HEK293 (cell line): ENCODE data around the gene LMBR1.
A peak's percentile ranks its signal among the peaks of the same experiment; 100 is the strongest.

Experiments
- CTCF ChIA-PET: fragments of 350-600 bp; formaldehyde crosslinking; extraction: SDS; loops from one replicate; lab custom pipeline; 2021; ENCODE audit warnings: antibody characterized with exemption; lab: Yijun Ruan, JAX
- POLR2A ChIA-PET: fragments of 300-600 bp; formaldehyde crosslinking; extraction: SDS; loops from one replicate; lab custom pipeline; 2020; ENCODE audit warnings: antibody characterized with exemption, inconsistent platforms; lab: Yijun Ruan, JAX
- H3K27ac ChIP-seq: fragments of 200-500 bp; sonication (Bioruptor generic); 2 replicates; pipeline ENCODE4 v1.5.1; 2014; ENCODE audit warnings: low read depth, low read length, control low read depth, inconsistent platforms; ENCODE audit errors: extremely low read depth
- H3K36me3 ChIP-seq, 2 experiments: fragments of 200-500 bp in 1 of 2; sonication (Bioruptor generic) in 1 of 2; 1 replicate in 1 of 2; 2 replicates in 1 of 2; pipeline ENCODE4 v1.5.1; 2014 to 2017; ENCODE audit warnings: inconsistent platforms in 2 of 2, low read length in 2 of 2; ENCODE audit not compliant: control insufficient read depth in 2 of 2, insufficient read depth in 1 of 2
- H3K4me1 ChIP-seq: fragments of 200-500 bp; sonication (Bioruptor generic); 2 replicates; pipeline ENCODE4 v1.5.1; 2014; ENCODE audit warnings: mild to moderate bottlenecking, low read length, inconsistent platforms; ENCODE audit not compliant: control insufficient read depth, insufficient read depth
- H3K4me3 ChIP-seq: 2 replicates; pipeline ENCODE4 v1.5.1; 2011; ENCODE audit warnings: low read depth, mild to moderate bottlenecking, control low read depth, low read length, moderate library complexity
- H3K9me3 ChIP-seq: fragments of 200-500 bp; sonication (Bioruptor generic); 2 replicates; pipeline ENCODE4 v1.5.1; 2014; ENCODE audit warnings: low read depth, low read length, inconsistent platforms; ENCODE audit not compliant: control insufficient read depth, insufficient read depth
- EGR2 ChIP-seq: fragments of 450-650 bp; formaldehyde crosslinking; IDR thresholded peaks from 2 replicates; pipeline ENCODE4 v1.5.1; 2016; ENCODE audit warnings: low read depth, missing biosample characterization, missing genetic modification characterization
- GLIS2 ChIP-seq: fragments of 450-650 bp; formaldehyde crosslinking; IDR thresholded peaks from 2 replicates; pipeline ENCODE4 v1.5.1; 2016; ENCODE audit warnings: missing biosample characterization, missing genetic modification characterization
- SCRT2 ChIP-seq: fragments of 450-650 bp; formaldehyde crosslinking; IDR thresholded peaks from 2 replicates; pipeline ENCODE4 v1.5.1; 2016; ENCODE audit warnings: missing biosample characterization, missing genetic modification characterization
- SP3 ChIP-seq: fragments of 450-650 bp; formaldehyde crosslinking; IDR thresholded peaks from 2 replicates; pipeline ENCODE4 v1.5.1; 2016; ENCODE audit warnings: missing biosample characterization, missing genetic modification characterization
- SP7 ChIP-seq: fragments of 450-650 bp; formaldehyde crosslinking; IDR thresholded peaks from 2 replicates; pipeline ENCODE4 v1.5.1; 2016; ENCODE audit warnings: missing biosample characterization, missing genetic modification characterization
- TCF7L2 ChIP-seq: IDR thresholded peaks from 2 replicates; pipeline ENCODE4 v1.6.1; 2011; ENCODE audit warnings: low read depth, mild to moderate bottlenecking, inconsistent platforms, low read length, moderate library complexity, borderline replicate concordance
- WT1 ChIP-seq: fragments of 450-650 bp; formaldehyde crosslinking; IDR thresholded peaks from 2 replicates; pipeline ENCODE4 v1.5.1; 2016; ENCODE audit warnings: missing biosample characterization, missing genetic modification characterization
- ZBTB17 ChIP-seq: fragments of 450-650 bp; formaldehyde crosslinking; IDR thresholded peaks from 2 replicates; pipeline ENCODE4 v1.5.1; 2016; ENCODE audit warnings: missing biosample characterization, missing genetic modification characterization
- ZBTB48 ChIP-seq: fragments of 450-650 bp; formaldehyde crosslinking; IDR thresholded peaks from 2 replicates; pipeline ENCODE4 v1.5.1; 2016; ENCODE audit warnings: missing biosample characterization, missing genetic modification characterization
- ZNF155 ChIP-seq: fragments of 450-650 bp; formaldehyde crosslinking; IDR thresholded peaks from 2 replicates; pipeline ENCODE4 v1.5.1; 2016; ENCODE audit warnings: missing biosample characterization, missing genetic modification characterization
- ZNF2 ChIP-seq: fragments of 450-650 bp; formaldehyde crosslinking; IDR thresholded peaks from 2 replicates; pipeline ENCODE4 v1.5.1; 2016; ENCODE audit warnings: missing biosample characterization, missing genetic modification characterization
- ZNF211 ChIP-seq: fragments of 450-650 bp; formaldehyde crosslinking; IDR thresholded peaks from 2 replicates; pipeline ENCODE4 v1.5.1; 2016; ENCODE audit warnings: low read depth, missing biosample characterization, missing genetic modification characterization
- ZNF341 ChIP-seq: fragments of 450-650 bp; formaldehyde crosslinking; IDR thresholded peaks from 2 replicates; pipeline ENCODE4; 2016; ENCODE audit warnings: low read depth, missing biosample characterization, missing genetic modification characterization
- ZNF366 ChIP-seq: fragments of 450-650 bp; formaldehyde crosslinking; conservative IDR thresholded peaks from 2 replicates; pipeline ENCODE4 v1.5.1; 2016; ENCODE audit warnings: missing biosample characterization, missing genetic modification characterization
- ZNF510 ChIP-seq: fragments of 450-650 bp; formaldehyde crosslinking; IDR thresholded peaks from 2 replicates; pipeline ENCODE4 v1.5.1; 2018; ENCODE audit warnings: mild to moderate bottlenecking, missing genetic modification characterization, missing biosample characterization; ENCODE audit not compliant: insufficient replicate concordance
- ZNF624 ChIP-seq: fragments of 450-650 bp; formaldehyde crosslinking; IDR thresholded peaks from 2 replicates; pipeline ENCODE4 v1.5.1; 2017; ENCODE audit warnings: missing biosample characterization, missing genetic modification characterization
- ZNF664 ChIP-seq: fragments of 450-650 bp; formaldehyde crosslinking; IDR thresholded peaks from 2 replicates; pipeline ENCODE4 v1.5.1; 2016; ENCODE audit warnings: missing biosample characterization, missing genetic modification characterization
- ZNF792 ChIP-seq: fragments of 450-650 bp; formaldehyde crosslinking; IDR thresholded peaks from 2 replicates; pipeline ENCODE4 v1.5.1; 2016; ENCODE audit warnings: missing biosample characterization, missing genetic modification characterization
- ZSCAN23 ChIP-seq: fragments of 450-650 bp; formaldehyde crosslinking; IDR thresholded peaks from 2 replicates; pipeline ENCODE4 v1.5.1; 2016; ENCODE audit warnings: missing biosample characterization, missing genetic modification characterization
- TF ChIP-seq, protein P1 (sequence below): fragments of 450-650 bp; formaldehyde crosslinking; IDR thresholded peaks from 2 replicates; pipeline ENCODE4 v1.5.1; 2016; ENCODE audit warnings: missing biosample characterization, missing genetic modification characterization
- TF ChIP-seq, protein P2 (sequence below): fragments of 450-650 bp; formaldehyde crosslinking; IDR thresholded peaks from 2 replicates; pipeline ENCODE4; 2016; ENCODE audit warnings: missing biosample characterization, missing genetic modification characterization
- TF ChIP-seq, protein P3 (sequence below): fragments of 450-650 bp; formaldehyde crosslinking; IDR thresholded peaks from 2 replicates; pipeline ENCODE4 v1.5.1; 2016; ENCODE audit warnings: missing biosample characterization, missing genetic modification characterization
- TF ChIP-seq, protein P4 (sequence below): fragments of 450-650 bp; IDR thresholded peaks from 2 replicates; pipeline ENCODE4 v1.5.1; 2018; ENCODE audit warnings: missing biosample characterization, missing genetic modification characterization
- TF ChIP-seq, protein P5 (sequence below): fragments of 450-650 bp; formaldehyde crosslinking; IDR thresholded peaks from 2 replicates; pipeline ENCODE4 v1.5.1; 2017; ENCODE audit warnings: missing biosample characterization, missing genetic modification characterization
- TF ChIP-seq, protein P6 (sequence below): fragments of 450-650 bp; formaldehyde crosslinking; IDR thresholded peaks from 2 replicates; pipeline ENCODE4 v1.5.1; 2016; ENCODE audit warnings: missing biosample characterization, missing genetic modification characterization, low read depth

LMBR1 gene

DNA sequence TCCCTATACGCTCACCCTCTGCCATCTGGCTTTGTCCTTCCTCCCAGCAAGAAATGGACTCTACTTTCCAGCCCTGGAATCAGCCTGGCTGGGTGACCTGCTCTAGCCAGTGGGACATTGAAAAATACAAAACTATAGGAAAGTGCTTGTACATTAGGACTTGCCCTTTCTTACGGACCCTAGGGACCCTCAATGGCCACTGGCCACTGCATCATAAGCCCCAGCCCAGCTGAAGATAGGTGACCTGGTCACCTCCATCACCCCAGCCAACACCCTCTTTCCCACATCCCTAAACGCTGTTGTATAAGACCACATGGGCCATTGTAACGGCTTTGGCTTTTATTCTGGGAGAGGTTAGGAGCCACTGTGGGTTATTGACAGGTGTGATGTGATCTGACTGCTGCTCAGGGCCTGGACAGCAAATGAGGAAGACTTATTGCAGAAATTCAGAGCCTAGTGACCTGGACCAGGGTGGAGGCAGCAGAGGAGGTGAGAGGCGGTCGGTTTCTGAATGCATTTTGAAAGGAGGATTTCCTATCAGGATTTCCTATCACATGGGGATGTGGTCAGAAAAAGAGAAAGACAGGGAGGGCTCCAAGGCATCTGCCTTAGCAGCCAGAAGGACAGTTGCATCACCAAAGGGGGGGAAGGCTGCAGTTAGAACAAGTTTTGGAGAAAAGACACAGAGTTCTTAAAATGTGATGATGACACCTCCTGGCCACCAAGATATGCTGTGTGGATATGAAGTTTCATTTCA is 2.2 kb upstream of the LMBR1 start (continued):
- TF ChIP-seq ZNF155 (tag by site-specific recombination) = no peak
- TF ChIP-seq EGR2 (tag by site-specific recombination) = no peak
- TF ChIP-seq WT1 (tag by site-specific recombination) = no peak
- no peak for TF ChIP-seq ZNF2 (tag by site-specific recombination)
- no peak for TF ChIP-seq SCRT2
- no peak for TF ChIP-seq ZNF366 (tag by site-specific recombination)
- no peak for TF ChIP-seq ZNF624 (tag by site-specific recombination)
- no peak for TF ChIP-seq ZNF664 (tag by site-specific recombination)
- no peak for TF ChIP-seq GLIS2 (tag by site-specific recombination)
- no peak for TF ChIP-seq ZNF510 (tag by site-specific recombination)

DNA sequence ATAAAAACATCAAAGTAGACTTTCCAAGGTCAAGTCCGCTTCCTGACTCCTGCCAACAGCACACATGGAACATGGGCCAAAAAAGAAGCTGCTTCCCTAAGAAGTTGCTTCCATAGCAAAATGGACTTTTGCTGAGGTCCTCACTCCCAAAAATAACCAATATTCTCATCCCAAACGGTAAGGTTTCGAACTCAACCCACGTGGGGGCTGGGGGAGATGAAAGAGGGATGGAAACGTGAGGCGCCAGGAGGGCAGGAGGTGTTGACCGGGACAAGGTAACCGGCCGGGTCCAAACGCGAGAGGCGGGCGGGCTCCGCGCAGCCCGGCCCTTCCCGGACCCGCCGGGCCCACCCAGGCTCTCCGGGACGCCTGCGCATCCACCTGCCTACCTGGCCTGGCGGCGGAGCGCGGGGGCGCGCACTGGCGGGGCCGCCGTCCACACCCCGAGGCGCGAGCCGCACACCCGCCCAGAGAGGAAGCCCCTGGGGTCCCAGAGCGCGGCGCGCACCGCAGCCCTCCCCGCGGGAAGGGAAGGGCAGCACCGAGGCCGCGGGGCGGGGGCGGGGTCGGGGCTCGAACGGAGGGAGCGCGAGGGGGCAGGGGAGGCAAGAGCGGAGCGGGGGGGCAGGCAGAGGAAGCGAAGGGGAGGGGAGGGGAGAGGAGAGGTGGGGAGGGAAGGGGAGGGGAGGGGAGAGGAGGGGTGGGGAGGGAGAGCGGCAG is 742 bp downstream of the LMBR1 start:
- Histone ChIP-seq H3K4me3 (peak overlapping the region; percentile 80), H3K36me3 (no peaks in the 10 kb centered on the region), H3K4me1 (peaks cover 3% of the 10 kb centered on the region; the same call in 1 of the 2 replicates), H3K9me3 (no peaks in the 10 kb centered on the region), H3K27ac (peak overlapping the region; percentile 76; the same call in 1 of the 2 replicates)
- ChIA-PET POLR2A (interaction anchor here (1.5 to 2.0 kb wide), 2 partner anchors 58 to 122 kb away, joined by 5 to 9 read pairs; partner anchors contain the start of gene NOM1), CTCF (interaction anchor here (0.8 kb wide), 1 partner anchor 16 kb away, joined by 3 read pairs; no protein-coding TSS in a partner anchor)
- TF ChIP-seq ZNF664 (tag by site-specific recombination) (no peak), SP3 (no peak; the same call in 1 of the 2 replicates), ZNF792 (tag by site-specific recombination) (no peak), ZBTB48 (no peak), SP7 (tag by site-specific recombination) (no peak), ZNF341 (tag by site-specific recombination) (no peak), ZBTB17 (no peak), ZNF211 (tag by site-specific recombination) (no peak), TCF7L2 (no peak), ZSCAN23 (tag by site-specific recombination) (no peak)
- TF ChIP-seq, protein P1, sequence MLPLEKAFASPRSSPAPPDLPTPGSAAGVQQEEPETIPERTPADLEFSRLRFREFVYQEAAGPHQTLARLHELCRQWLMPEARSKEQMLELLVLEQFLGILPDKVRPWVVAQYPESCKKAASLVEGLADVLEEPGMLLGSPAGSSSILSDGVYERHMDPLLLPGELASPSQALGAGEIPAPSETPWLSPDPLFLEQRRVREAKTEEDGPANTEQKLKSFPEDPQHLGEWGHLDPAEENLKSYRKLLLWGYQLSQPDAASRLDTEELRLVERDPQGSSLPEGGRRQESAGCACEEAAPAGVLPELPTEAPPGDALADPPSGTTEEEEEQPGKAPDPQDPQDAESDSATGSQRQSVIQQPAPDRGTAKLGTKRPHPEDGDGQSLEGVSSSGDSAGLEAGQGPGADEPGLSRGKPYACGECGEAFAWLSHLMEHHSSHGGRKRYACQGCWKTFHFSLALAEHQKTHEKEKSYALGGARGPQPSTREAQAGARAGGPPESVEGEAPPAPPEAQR = 0 out of 2 replicates have a peak, but pooled peaks have one; percentile 9
- TF ChIP-seq, protein P2, sequence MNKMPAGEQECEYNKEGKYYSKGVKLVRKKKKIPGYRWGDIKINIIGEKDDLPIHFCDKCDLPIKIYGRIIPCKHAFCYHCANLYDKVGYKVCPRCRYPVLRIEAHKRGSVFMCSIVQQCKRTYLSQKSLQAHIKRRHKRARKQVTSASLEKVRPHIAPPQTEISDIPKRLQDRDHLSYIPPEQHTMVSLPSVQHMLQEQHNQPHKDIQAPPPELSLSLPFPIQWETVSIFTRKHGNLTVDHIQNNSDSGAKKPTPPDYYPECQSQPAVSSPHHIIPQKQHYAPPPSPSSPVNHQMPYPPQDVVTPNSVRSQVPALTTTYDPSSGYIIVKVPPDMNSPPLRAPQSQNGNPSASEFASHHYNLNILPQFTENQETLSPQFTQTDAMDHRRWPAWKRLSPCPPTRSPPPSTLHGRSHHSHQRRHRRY (tag by site-specific recombination) = no peak
- TF ChIP-seq, protein P3, sequence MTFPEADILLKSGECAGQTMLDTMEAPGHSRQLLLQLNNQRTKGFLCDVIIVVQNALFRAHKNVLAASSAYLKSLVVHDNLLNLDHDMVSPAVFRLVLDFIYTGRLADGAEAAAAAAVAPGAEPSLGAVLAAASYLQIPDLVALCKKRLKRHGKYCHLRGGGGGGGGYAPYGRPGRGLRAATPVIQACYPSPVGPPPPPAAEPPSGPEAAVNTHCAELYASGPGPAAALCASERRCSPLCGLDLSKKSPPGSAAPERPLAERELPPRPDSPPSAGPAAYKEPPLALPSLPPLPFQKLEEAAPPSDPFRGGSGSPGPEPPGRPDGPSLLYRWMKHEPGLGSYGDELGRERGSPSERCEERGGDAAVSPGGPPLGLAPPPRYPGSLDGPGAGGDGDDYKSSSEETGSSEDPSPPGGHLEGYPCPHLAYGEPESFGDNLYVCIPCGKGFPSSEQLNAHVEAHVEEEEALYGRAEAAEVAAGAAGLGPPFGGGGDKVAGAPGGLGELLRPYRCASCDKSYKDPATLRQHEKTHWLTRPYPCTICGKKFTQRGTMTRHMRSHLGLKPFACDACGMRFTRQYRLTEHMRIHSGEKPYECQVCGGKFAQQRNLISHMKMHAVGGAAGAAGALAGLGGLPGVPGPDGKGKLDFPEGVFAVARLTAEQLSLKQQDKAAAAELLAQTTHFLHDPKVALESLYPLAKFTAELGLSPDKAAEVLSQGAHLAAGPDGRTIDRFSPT (tag by site-specific recombination) = no peak
- TF ChIP-seq, protein P4, sequence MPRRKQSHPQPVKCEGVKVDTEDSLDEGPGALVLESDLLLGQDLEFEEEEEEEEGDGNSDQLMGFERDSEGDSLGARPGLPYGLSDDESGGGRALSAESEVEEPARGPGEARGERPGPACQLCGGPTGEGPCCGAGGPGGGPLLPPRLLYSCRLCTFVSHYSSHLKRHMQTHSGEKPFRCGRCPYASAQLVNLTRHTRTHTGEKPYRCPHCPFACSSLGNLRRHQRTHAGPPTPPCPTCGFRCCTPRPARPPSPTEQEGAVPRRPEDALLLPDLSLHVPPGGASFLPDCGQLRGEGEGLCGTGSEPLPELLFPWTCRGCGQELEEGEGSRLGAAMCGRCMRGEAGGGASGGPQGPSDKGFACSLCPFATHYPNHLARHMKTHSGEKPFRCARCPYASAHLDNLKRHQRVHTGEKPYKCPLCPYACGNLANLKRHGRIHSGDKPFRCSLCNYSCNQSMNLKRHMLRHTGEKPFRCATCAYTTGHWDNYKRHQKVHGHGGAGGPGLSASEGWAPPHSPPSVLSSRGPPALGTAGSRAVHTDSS (tag by site-specific recombination) = no peak; the same call in 1 of the 2 replicates
- TF ChIP-seq, protein P5, sequence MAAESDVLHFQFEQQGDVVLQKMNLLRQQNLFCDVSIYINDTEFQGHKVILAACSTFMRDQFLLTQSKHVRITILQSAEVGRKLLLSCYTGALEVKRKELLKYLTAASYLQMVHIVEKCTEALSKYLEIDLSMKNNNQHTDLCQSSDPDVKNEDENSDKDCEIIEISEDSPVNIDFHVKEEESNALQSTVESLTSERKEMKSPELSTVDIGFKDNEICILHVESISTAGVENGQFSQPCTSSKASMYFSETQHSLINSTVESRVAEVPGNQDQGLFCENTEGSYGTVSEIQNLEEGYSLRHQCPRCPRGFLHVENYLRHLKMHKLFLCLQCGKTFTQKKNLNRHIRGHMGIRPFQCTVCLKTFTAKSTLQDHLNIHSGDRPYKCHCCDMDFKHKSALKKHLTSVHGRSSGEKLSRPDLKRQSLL (tag by site-specific recombination) = no peak
- TF ChIP-seq, protein P6, sequence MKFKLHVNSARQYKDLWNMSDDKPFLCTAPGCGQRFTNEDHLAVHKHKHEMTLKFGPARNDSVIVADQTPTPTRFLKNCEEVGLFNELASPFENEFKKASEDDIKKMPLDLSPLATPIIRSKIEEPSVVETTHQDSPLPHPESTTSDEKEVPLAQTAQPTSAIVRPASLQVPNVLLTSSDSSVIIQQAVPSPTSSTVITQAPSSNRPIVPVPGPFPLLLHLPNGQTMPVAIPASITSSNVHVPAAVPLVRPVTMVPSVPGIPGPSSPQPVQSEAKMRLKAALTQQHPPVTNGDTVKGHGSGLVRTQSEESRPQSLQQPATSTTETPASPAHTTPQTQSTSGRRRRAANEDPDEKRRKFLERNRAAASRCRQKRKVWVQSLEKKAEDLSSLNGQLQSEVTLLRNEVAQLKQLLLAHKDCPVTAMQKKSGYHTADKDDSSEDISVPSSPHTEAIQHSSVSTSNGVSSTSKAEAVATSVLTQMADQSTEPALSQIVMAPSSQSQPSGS (tag by site-specific recombination) = no peak
